H1 (cell line): ENCODE results near the gene BRD9.

Experiments used
- EGR1 ChIP-seq: IDR thresholded peaks from 2 replicates; pipeline ENCODE4 v1.6.1; 2011; ENCODE audit warnings: low read depth, low read length, borderline replicate concordance
- MAFK ChIP-seq: IDR thresholded peaks from 2 replicates; pipeline ENCODE4 v1.6.1; 2012; ENCODE audit warnings: low read depth, mild to moderate bottlenecking, improper control_type of control experiment, low read length
- TAF1 ChIP-seq: IDR thresholded peaks from 2 replicates; pipeline ENCODE4 v1.6.1; 2011; ENCODE audit warnings: mild to moderate bottlenecking, low read depth, low read length
- TF ChIP-seq, protein P1 (sequence below), 3 experiments: IDR thresholded peaks; 1 replicate in 2 of 3; 2 replicates in 1 of 3; pipeline versions ENCODE4 v1.5.1 to v1.6.1; 2011; ENCODE audit warnings: low read length in 3 of 3, mild to moderate bottlenecking in 3 of 3, inconsistent platforms in 2 of 3, low read depth in 1 of 3, moderate library complexity in 1 of 3; ENCODE audit not compliant: insufficient read depth in 1 of 3; ENCODE audit errors: control extremely low read depth in 1 of 3

DNA sequence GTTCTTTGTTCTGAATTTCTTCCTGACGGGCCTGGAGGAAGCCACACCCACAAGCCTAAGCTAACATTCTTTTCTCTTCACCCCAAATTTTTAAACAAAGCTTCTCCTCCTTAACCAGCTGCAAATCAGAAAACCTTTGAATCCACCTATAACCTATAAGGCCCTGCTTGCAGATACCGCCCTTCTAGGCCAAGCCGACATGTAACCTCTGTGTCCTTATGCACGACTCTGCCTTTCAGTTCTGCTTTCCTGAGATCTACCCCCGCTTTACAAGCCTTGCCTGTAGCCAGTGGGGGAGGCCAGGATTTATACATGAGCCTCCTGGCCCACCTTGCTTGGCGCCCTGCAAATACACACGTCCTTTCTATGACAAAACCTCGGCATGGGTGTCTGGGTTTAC lies 19.3 kb downstream of the BRD9 start:
- TF ChIP-seq TAF1, result no peak
- TF ChIP-seq, protein P1, sequence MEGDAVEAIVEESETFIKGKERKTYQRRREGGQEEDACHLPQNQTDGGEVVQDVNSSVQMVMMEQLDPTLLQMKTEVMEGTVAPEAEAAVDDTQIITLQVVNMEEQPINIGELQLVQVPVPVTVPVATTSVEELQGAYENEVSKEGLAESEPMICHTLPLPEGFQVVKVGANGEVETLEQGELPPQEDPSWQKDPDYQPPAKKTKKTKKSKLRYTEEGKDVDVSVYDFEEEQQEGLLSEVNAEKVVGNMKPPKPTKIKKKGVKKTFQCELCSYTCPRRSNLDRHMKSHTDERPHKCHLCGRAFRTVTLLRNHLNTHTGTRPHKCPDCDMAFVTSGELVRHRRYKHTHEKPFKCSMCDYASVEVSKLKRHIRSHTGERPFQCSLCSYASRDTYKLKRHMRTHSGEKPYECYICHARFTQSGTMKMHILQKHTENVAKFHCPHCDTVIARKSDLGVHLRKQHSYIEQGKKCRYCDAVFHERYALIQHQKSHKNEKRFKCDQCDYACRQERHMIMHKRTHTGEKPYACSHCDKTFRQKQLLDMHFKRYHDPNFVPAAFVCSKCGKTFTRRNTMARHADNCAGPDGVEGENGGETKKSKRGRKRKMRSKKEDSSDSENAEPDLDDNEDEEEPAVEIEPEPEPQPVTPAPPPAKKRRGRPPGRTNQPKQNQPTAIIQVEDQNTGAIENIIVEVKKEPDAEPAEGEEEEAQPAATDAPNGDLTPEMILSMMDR (IDR thresholded peaks at IDR 0.05; ENCODE audit: control extremely low read depth in 1 of 3, insufficient read depth in 1 of 3, low read depth in 1 of 3, low read length in 3 of 3), result no peak
- TF ChIP-seq EGR1, result no peak
- TF ChIP-seq MAFK, result no peak
